Spleen (tissue), 7 donors: ENCODE results near the gene CXCL6.

Experiments
- POLR2A ChIP-seq, 3 donors: fragments of 450-650 bp; IDR thresholded peaks; one replicate each; pipeline ENCODE4 v1.5.1; 2017; ENCODE audit warnings: antibody characterized with exemption in 3 of 3, mild to moderate bottlenecking in 1 of 3
- POLR2AphosphoS5 ChIP-seq, 3 donors: sonication (generic); formaldehyde crosslinking; IDR thresholded peaks; one replicate each; pipeline ENCODE4 v1.5.1; 2017; ENCODE audit warnings: antibody characterized with exemption in 3 of 3
- TF ChIP-seq, protein P1 (sequence below), 11 experiments: fragments of 200-600 bp in 7 of 11; fragments of 450-650 bp in 4 of 11; sonication (generic) in 4 of 11; IDR thresholded peaks in 8 of 11; conservative IDR thresholded peaks in 3 of 11; 1 replicate in 7 of 11; 2 replicates in 4 of 11; pipeline versions ENCODE4 v1.4.0 to v1.8.0; 2016 to 2021; ENCODE audit warnings: antibody characterized with exemption in 11 of 11, inconsistent platforms in 4 of 11, mild to moderate bottlenecking in 1 of 11
- donor health status: DM: no; HTN: no; CAD: no; lungs with moderate emphysema.
- donor health status: DM: no; HTN: no; CAD: no.
- donor health status: DM: no; HTN: no; CAD: no.

DNA sequence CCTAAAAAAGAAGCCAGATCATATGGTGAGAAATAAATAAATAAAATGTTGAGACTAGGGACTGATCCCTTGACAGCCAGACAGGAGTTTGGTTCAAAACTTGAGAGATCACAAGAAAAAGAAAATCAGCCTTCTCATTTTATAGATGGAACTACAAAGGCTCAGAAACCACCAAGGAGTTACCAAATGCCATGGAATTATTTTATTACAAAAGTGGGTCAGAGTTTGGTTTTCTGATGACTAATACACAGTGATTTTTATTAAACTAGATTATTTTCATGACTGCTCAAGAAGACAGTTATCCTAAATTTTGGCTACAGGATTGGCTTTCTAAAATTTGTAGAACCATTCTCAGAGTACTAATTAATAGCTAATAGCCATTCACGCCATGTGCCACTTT is 38.9 kb downstream of the CXCL6 start:
- TF ChIP-seq, protein P1, sequence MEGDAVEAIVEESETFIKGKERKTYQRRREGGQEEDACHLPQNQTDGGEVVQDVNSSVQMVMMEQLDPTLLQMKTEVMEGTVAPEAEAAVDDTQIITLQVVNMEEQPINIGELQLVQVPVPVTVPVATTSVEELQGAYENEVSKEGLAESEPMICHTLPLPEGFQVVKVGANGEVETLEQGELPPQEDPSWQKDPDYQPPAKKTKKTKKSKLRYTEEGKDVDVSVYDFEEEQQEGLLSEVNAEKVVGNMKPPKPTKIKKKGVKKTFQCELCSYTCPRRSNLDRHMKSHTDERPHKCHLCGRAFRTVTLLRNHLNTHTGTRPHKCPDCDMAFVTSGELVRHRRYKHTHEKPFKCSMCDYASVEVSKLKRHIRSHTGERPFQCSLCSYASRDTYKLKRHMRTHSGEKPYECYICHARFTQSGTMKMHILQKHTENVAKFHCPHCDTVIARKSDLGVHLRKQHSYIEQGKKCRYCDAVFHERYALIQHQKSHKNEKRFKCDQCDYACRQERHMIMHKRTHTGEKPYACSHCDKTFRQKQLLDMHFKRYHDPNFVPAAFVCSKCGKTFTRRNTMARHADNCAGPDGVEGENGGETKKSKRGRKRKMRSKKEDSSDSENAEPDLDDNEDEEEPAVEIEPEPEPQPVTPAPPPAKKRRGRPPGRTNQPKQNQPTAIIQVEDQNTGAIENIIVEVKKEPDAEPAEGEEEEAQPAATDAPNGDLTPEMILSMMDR (IDR thresholded peaks at IDR 0.05 in 8 of 11, conservative IDR thresholded peaks at IDR 0.05 in 3 of 11): no peak
- TF ChIP-seq POLR2AphosphoS5 (IDR thresholded peaks at IDR 0.05) (no peak), POLR2A (IDR thresholded peaks at IDR 0.05) (no peak)
